HPDE6-E6E7 (cell line): ENCODE results near the gene NCOA7.

ENCODE experiments used
- DNase-seq: peaks from one replicate; pipeline ENCODE4 v3.0.0; 2011; ENCODE audit warnings: missing footprints; ENCODE audit errors: extremely low spot score

NCOA7 gene

GRCh38 chr6:125974214-125974866, 183.6 kb downstream of the NCOA7 start:
- no peak for DNase-seq

GRCh38 chr6:125979101-125979500, 188.3 kb downstream of the NCOA7 start:
- DNase-seq = no peak
